Measurements from ENCODE around the gene BTBD9. TPM values are rescaled to one million over a fixed set of nuclear protein-coding genes. Genes with fewer than 3 reads are reported as not detected.

The BTBD9 gene
- total and polyA plus RNA-seq, 4 donors = 8.7 to 73.9 (median 28.3) TPM

DNA sequence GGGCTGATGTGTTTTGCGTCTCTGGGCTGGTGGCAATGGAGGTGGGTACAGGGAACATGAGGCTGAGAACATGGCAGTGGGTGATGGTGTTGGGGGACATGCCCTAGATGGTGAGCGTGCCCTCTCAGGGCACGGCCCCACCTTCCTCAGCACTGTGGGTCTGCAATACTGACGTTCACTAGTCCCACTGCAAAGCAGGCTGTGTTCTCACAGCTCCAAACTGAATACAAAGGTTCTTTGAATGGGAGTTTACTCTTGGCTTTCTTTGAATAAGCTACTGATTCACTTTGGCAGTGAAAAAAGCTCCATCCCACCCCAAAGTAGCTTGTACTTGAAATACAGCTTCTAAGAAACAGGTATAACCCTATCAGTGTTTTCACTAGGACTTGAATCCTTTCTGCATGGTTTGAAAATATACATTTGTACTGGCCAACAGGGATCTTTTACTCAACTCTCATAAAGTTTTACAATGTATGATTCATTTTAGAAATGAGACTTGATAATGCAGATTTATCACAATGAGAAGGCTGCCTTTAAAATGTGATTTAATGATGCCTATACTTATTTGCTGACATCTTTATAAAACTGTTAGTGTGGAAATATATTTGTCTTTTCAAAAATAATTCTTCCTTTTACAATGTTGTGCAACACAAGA is 419.5 kb downstream of the BTBD9 start:
- H3K9me3 ChIP-seq (ENCODE audit: control insufficient read depth in 4 of 4, insufficient read depth in 3 of 4, low read length in 3 of 4) = no peaks in the 10 kb centered on the region
- peak in 1 of 3 donors; percentile 25 for DNase-seq
- 96 to 98% methylated on average over 4 of the region's 4 CpGs for WGBS, 2 donors
- no peak overlapping the region for H3K4me3 ChIP-seq
- TF ChIP-seq, protein P1, sequence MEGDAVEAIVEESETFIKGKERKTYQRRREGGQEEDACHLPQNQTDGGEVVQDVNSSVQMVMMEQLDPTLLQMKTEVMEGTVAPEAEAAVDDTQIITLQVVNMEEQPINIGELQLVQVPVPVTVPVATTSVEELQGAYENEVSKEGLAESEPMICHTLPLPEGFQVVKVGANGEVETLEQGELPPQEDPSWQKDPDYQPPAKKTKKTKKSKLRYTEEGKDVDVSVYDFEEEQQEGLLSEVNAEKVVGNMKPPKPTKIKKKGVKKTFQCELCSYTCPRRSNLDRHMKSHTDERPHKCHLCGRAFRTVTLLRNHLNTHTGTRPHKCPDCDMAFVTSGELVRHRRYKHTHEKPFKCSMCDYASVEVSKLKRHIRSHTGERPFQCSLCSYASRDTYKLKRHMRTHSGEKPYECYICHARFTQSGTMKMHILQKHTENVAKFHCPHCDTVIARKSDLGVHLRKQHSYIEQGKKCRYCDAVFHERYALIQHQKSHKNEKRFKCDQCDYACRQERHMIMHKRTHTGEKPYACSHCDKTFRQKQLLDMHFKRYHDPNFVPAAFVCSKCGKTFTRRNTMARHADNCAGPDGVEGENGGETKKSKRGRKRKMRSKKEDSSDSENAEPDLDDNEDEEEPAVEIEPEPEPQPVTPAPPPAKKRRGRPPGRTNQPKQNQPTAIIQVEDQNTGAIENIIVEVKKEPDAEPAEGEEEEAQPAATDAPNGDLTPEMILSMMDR (IDR thresholded peaks at IDR 0.05; ENCODE audit: control extremely low read depth, extremely low read depth) = no peak
- H3K36me3 ChIP-seq (ENCODE audit: control insufficient read depth in 4 of 4, insufficient read depth in 4 of 4, low read length in 4 of 4) = peaks cover 0 to 3% (median 0%) of the 10 kb centered on the region in 4 donors
- H3K27ac ChIP-seq (ENCODE audit: low read depth in 1 of 2, low read length in 1 of 2) = no peak overlapping the region
- peaks cover 0 to 3% (median 0%) of the 10 kb centered on the region in 5 donors for H3K4me1 ChIP-seq (ENCODE audit: control insufficient read depth in 5 of 5, insufficient read depth in 5 of 5, low read length in 5 of 5)
- H3K9ac ChIP-seq (ENCODE audit: insufficient read depth in 1 of 2, low read length in 2 of 2) = no peak overlapping the region
- ATAC-seq (ENCODE audit: insufficient read depth, low FRiP score) = no peak
- no peaks in the 10 kb centered on the region for H3K27me3 ChIP-seq (ENCODE audit: control insufficient read depth in 3 of 3, insufficient read depth in 3 of 3, low read length in 2 of 3)

DNA sequence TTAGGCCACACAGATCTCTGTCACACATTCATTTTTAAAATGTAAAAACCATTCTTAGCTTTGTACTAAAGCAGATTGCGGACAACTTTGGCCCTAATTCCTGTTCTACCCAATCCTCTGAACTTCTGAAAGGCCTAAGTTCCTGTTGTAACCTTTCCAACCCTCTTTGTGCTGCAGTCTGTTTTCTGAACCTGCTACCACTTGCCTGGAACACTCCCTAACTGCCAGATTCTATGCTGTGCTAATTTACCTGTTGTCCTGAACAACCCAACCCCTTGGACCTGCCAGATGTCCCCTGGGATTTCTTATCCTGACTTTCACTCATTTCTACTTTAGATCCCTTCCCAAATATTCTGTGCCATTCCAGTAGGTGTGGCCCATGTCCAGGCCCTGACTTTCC is 421.5 kb downstream of the BTBD9 start:
- Histone ChIP-seq H3K27ac (ENCODE audit: low read depth in 1 of 2, low read length in 1 of 2) (no peak overlapping the region), H3K27me3 (ENCODE audit: control insufficient read depth in 3 of 3, insufficient read depth in 3 of 3, low read length in 2 of 3) (no peaks in the 10 kb centered on the region), H3K9ac (ENCODE audit: insufficient read depth in 1 of 2, low read length in 2 of 2) (no peak overlapping the region), H3K36me3 (ENCODE audit: control insufficient read depth in 4 of 4, insufficient read depth in 4 of 4, low read length in 4 of 4) (peaks cover 0 to 3% (median 0%) of the 10 kb centered on the region in 4 donors), H3K4me3 (no peak overlapping the region), H3K9me3 (ENCODE audit: control insufficient read depth in 4 of 4, insufficient read depth in 3 of 4, low read length in 3 of 4) (no peaks in the 10 kb centered on the region), H3K4me1 (ENCODE audit: control insufficient read depth in 5 of 5, insufficient read depth in 5 of 5, low read length in 5 of 5) (peaks cover 0 to 6% (median 0%) of the 10 kb centered on the region in 5 donors)
- DNase-seq = no peak
- no peak for ATAC-seq (ENCODE audit: insufficient read depth, low FRiP score)
- 97 to 99% methylated on average over 1 of the region's 1 CpG for WGBS, 2 donors
- TF ChIP-seq, protein P1 (IDR thresholded peaks at IDR 0.05; ENCODE audit: control extremely low read depth, extremely low read depth) = no peak

DNA sequence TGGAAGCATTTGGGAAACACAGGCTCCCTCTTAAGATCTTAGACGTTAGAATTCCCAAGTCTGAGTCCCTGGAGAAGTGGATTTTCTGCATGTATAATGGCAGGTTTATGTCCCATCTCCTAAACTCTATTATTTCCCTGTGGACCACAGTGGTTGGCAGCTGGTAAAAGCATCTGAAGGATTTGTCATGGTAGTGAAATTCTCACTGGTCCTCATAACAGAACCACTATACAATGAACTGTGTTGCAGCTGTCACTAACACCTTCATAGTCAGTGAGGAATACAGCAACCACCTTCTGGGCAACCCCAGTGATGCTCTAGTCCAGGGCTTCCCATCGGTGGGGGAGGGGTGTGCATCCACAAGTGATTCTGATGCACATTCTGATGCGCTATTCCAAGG is 423.3 kb downstream of the BTBD9 start:
- Histone ChIP-seq H3K9me3 (ENCODE audit: control insufficient read depth in 4 of 4, insufficient read depth in 3 of 4, low read length in 3 of 4) (no peaks in the 10 kb centered on the region), H3K4me3 (no peak overlapping the region), H3K36me3 (ENCODE audit: control insufficient read depth in 4 of 4, insufficient read depth in 4 of 4, low read length in 4 of 4) (peaks cover 0 to 3% (median 0%) of the 10 kb centered on the region in 4 donors), H3K27me3 (ENCODE audit: control insufficient read depth in 3 of 3, insufficient read depth in 3 of 3, low read length in 2 of 3) (no peaks in the 10 kb centered on the region), H3K27ac (ENCODE audit: low read depth in 1 of 2, low read length in 1 of 2) (no peak overlapping the region), H3K9ac (ENCODE audit: insufficient read depth in 1 of 2, low read length in 2 of 2) (no peak overlapping the region), H3K4me1 (ENCODE audit: control insufficient read depth in 5 of 5, insufficient read depth in 5 of 5, low read length in 5 of 5) (peaks cover 0 to 14% (median 3%) of the 10 kb centered on the region in 5 donors)
- TF ChIP-seq, protein P1 (IDR thresholded peaks at IDR 0.05; ENCODE audit: control extremely low read depth, extremely low read depth) = no peak
- no peak for DNase-seq
- ATAC-seq (ENCODE audit: insufficient read depth, low FRiP score) = no peak
- WGBS, 2 donors = 93 to 98% methylated on average over 3 of the region's 3 CpGs
